Body of pancreas (tissue), 4 donors: ENCODE results near the gene ANKRD9.

Source experiments
- CTCF ChIP-seq, 7 experiments: fragments of 450-650 bp in 4 of 7; fragments of 200-600 bp in 3 of 7; sonication (generic) in 3 of 7; IDR thresholded peaks; one replicate each; pipeline ENCODE4 v1.5.1; 2016 to 2019; ENCODE audit warnings: antibody characterized with exemption in 7 of 7
- POLR2A ChIP-seq, 3 donors: fragments of 450-650 bp; IDR thresholded peaks; one replicate each; pipeline ENCODE4 v1.6.1; 2016; ENCODE audit warnings: antibody characterized with exemption in 3 of 3, mild to moderate bottlenecking in 2 of 3

- TF ChIP-seq CTCF (IDR thresholded peaks at IDR 0.05) (no peak), POLR2A (IDR thresholded peaks at IDR 0.05) (no peak)
Observed at GRCh38 chr14:102525929-102526497, 16.4 kb upstream of the ANKRD9 start.
